H7 (cell line): ENCODE results near the gene SRGAP2C. TPM values are rescaled to one million over a fixed set of nuclear protein-coding genes. Genes with fewer than 3 reads are reported as not detected.
"Not testable (repeated sequence)": the region's sequence is repeated elsewhere in the genome, so short reads cannot be mapped to it uniquely, and the experiment has no call there.

Source experiments
- DNase-seq: peaks from one replicate; pipeline ENCODE4 v3.0.0; 2012
- H3K27me3 ChIP-seq: 2 replicates; pipeline ENCODE4 v1.6.0; 2011; ENCODE audit warnings: mild to moderate bottlenecking, low read length; ENCODE audit not compliant: control insufficient read depth, insufficient read depth
- H3K36me3 ChIP-seq: replicated peaks from 2 replicates; pipeline ENCODE4 v1.5.1; 2011; ENCODE audit warnings: low read length; ENCODE audit not compliant: control insufficient read depth, insufficient read depth
- H3K4me3 ChIP-seq: 2 replicates; pipeline ENCODE4 v1.5.1; 2011; ENCODE audit warnings: low read depth, mild to moderate bottlenecking, control low read depth, low read length, moderate library complexity; ENCODE audit not compliant: insufficient read depth
- total RNA-seq: library from RNA; depleted of rRNA; stranded (reverse); fragments of >200 nt; shearing (Covaris generic); gene quantifications from 2 replicates; pipeline ENCODE4 v1.2.3, GENCODE V29; 2014

SRGAP2C gene
- total RNA-seq, 1 experiment from 2014 or later = 36.7 TPM

- not testable (repeated sequence) for H3K4me3 ChIP-seq, H3K36me3 ChIP-seq, DNase-seq, H3K27me3 ChIP-seq
Observed at GRCh38 chr1:121271143-121271715, 86.5 kb downstream of the SRGAP2C start.

GRCh38 chr1:121275435-121275834, 90.7 kb downstream of the SRGAP2C start:
- DNase-seq, H3K4me3 ChIP-seq, H3K36me3 ChIP-seq, H3K27me3 ChIP-seq: not testable (repeated sequence)

- H3K27me3 ChIP-seq, H3K36me3 ChIP-seq, DNase-seq, H3K4me3 ChIP-seq: not testable (repeated sequence)
Observed at GRCh38 chr1:121278202-121278601, 93.4 kb downstream of the SRGAP2C start.

- not testable (repeated sequence) for DNase-seq, H3K36me3 ChIP-seq, H3K4me3 ChIP-seq, H3K27me3 ChIP-seq
Observed at GRCh38 chr1:121278777-121279547, 94.2 kb downstream of the SRGAP2C start.

DNA sequence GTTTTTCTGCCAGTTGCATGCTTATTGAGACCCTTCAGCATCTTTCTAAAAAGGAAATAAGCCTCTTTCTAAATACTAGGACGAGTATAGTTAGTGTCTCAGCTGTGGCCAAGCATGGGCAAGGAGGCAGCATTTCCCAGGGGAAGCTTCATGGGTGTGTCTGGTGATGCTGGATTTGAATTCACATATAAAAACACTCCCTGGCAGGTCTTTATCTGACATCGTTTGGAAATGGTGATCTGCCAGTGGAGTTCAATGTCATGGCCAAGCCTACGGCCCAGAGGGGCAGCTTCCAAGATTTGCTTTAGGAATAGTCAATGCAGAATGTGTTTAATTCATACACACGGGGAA, 94.7 kb downstream of the SRGAP2C start:
- DNase-seq, H3K27me3 ChIP-seq, H3K36me3 ChIP-seq, H3K4me3 ChIP-seq: not testable (repeated sequence)

- not testable (repeated sequence) for H3K36me3 ChIP-seq, DNase-seq, H3K4me3 ChIP-seq
Observed at GRCh38 chr1:121280699-121281317, 96.0 kb downstream of the SRGAP2C start.

GRCh38 chr1:121281480-121281879, 96.7 kb downstream of the SRGAP2C start:
- H3K27me3 ChIP-seq, DNase-seq, H3K36me3 ChIP-seq, H3K4me3 ChIP-seq: not testable (repeated sequence)

More at GRCh38 chr1:121280699-121281317, 96.0 kb downstream of the SRGAP2C start:
- H3K27me3 ChIP-seq = not testable (repeated sequence)

DNA sequence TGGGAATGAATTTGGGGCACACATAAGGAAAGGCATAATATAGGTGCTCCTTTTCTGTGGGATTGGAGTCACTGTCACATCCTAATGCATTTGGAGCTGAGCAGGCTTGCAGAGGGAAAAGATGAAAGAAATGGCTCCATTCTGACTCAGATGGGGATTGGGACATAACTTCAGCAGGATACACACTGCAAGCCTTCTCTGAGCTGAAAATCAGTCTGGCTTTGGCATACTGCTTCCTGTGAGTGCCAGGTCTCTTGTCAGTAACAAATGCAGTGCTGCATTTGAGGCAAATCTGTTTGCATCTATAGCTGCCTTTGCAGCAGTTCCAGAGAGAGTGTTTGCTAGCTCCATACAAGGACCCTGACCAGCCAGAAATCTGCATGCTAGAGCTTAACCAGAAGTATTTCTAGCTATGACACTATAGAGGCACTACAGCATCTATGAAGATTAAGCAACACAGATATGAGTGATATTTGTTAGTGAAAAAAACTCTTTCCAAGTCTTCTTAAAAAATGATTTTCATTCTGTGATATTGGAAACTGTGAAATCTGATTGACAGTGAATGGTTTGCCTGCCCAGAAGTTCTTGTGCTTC, 98.9 kb downstream of the SRGAP2C start:
- DNase-seq = not testable (repeated sequence)

DNA sequence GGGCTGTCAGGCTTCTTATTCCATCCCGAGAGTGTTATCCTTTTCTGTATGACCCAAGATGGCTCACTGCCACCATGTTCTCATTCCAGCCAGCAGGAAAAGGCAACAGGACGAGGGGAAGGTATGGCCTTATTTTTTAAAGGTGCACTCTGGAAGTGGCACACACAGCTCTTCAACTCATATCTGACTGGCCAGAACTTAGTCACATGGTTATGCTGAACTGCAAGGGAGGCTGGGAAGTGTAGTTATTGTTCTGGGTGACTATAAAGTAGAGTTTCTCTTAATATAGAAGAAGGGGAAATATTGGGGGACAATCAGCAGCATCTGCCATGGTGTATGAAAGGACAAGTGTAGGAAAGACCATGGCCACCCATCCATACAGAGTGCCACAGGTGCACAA, 107.8 kb downstream of the SRGAP2C start:
- H3K27me3 ChIP-seq, H3K4me3 ChIP-seq, DNase-seq, H3K36me3 ChIP-seq: not testable (repeated sequence)

More for the DNA sequence above, 98.9 kb downstream of the SRGAP2C start:
- H3K4me3 ChIP-seq, H3K27me3 ChIP-seq, H3K36me3 ChIP-seq: not testable (repeated sequence)

- not testable (repeated sequence) for H3K27me3 ChIP-seq, DNase-seq, H3K36me3 ChIP-seq, H3K4me3 ChIP-seq
Observed at GRCh38 chr1:121293263-121294204, 108.8 kb downstream of the SRGAP2C start.

GRCh38 chr1:121294205-121294570, 109.4 kb downstream of the SRGAP2C start:
- H3K36me3 ChIP-seq, H3K27me3 ChIP-seq, DNase-seq, H3K4me3 ChIP-seq: not testable (repeated sequence)

DNA sequence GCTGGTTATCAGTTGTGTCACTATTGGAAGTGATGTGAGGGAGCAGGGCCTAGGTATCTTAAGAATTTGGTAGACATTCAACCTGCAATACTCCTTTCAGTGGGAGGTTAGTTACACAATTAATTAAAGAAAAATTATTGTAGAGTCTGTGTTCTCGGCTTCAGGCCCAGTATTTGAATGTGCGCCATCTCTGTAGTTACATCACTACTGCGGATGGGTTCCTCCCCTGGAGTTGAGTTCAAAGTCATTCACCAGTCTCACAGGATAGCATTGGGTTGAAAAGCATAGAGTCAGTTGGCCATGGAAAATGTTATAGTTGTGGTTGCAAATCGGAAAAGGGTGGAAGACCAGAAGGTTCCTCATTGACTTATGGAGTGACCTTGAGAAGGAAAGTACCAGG, 111.8 kb downstream of the SRGAP2C start:
- not testable (repeated sequence) for H3K4me3 ChIP-seq, H3K27me3 ChIP-seq, H3K36me3 ChIP-seq, DNase-seq

- H3K27me3 ChIP-seq, DNase-seq, H3K4me3 ChIP-seq: not testable (repeated sequence)
Observed at GRCh38 chr1:121298529-121298928, 113.8 kb downstream of the SRGAP2C start.

GRCh38 chr1:121299514-121300149, 114.9 kb downstream of the SRGAP2C start:
- H3K27me3 ChIP-seq, DNase-seq, H3K36me3 ChIP-seq, H3K4me3 ChIP-seq: not testable (repeated sequence)

More at GRCh38 chr1:121298529-121298928, 113.8 kb downstream of the SRGAP2C start:
- not testable (repeated sequence) for H3K36me3 ChIP-seq
